GM19043 (cell line): ENCODE measurements around the gene ARHGEF3.
A peak's percentile ranks its signal among the peaks of the same experiment; 100 is the strongest.
"Not testable (repeated sequence)": the region's sequence is repeated elsewhere in the genome, so short reads cannot be mapped to it uniquely, and the experiment has no call there.

Source experiments
- ATAC-seq: cut with Tn5 transposase; IDR thresholded peaks from one replicate; pipeline ENCODE4 v1.9.1; 2021; ENCODE audit warnings: low read depth; ENCODE audit not compliant: unreplicated experiment

ARHGEF3 gene

GRCh38 chr3:56748663-56749231 is 53.0 kb downstream of the ARHGEF3 start:
- ATAC-seq: no peak

- ATAC-seq: no peak
These were observed 54.6 kb downstream of the ARHGEF3 start for GRCh38 chr3:56747150-56747549.

DNA sequence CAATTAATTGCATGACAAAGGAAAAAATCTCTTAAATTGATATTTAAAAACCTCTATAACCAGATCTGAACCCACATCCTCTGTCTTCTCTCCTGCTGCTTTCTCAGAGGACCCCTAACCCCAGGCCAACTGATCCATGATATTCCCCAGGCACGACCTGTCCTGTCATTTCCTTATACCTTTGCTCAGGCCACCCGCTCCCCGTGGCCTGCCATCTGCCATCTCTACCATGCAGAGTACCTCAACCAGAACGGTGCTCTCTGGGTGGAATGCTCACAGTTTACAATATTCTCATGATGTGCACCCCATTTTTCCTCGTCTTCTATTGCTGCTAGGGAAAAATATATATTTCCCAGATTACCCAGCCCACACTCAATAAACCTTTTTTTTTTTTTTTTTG is 57.7 kb downstream of the ARHGEF3 start:
- no peak for ATAC-seq

DNA sequence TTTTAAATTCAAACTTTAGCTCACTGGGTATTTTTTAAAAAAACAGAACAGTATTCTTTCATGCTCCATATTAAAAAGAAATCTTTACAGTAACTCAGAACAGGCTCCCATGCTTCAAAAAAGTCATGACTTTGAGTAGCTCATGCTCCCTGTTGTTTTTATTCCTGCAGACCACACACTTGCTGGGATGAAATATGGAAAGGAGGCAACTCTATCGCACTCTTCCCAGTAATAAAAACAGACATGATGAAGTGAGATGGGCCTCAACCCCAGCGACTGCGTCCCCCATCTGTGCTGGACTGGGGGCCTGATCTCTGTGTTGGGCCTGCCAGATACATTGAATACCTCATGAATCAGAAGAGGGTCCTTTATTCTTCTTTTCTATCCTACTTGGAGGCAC is 58.9 kb downstream of the ARHGEF3 start:
- ATAC-seq: no peak

DNA sequence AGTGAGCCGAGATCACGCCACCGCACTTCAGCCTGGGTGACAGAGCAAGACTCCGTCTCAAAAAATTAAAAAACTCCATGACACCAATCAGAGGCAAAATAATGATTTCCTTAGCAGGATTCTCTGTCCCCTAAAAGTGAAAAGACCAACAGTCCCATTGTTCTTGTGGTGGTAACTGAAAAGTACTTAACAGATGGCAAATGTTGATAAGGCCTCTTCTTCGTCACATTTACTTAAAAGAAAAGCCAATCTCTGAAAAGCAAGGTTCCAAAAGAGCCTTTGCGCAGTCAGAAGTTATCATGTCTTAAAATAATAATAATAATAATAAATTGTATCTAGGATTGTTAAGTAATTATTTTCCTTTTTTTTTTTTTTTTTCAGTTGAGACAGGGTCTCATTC is 62.7 kb downstream of the ARHGEF3 start:
- no peak for ATAC-seq

DNA sequence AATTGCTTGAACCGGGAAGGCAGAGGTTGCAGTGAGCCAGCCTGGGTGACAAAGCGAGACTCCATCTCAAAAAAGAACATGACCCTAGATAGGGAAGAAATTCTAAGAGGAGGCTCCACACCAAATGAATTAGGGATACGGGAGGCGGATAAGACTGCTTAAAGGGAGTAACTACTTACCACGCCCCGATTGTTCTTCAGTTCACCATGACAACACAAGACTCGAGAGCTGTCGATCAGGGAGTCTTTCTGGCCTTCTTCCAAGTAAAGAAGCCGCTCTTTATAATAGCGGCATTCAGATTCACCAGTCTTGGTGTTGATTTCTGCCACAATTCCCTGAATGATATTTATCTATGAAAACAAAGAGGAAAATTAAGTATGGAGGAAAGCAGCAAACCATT is 64.7 kb downstream of the ARHGEF3 start:
- no peak for ATAC-seq

- ATAC-seq: no peak
These were observed 69.6 kb downstream of the ARHGEF3 start for GRCh38 chr3:56732109-56732508.

DNA sequence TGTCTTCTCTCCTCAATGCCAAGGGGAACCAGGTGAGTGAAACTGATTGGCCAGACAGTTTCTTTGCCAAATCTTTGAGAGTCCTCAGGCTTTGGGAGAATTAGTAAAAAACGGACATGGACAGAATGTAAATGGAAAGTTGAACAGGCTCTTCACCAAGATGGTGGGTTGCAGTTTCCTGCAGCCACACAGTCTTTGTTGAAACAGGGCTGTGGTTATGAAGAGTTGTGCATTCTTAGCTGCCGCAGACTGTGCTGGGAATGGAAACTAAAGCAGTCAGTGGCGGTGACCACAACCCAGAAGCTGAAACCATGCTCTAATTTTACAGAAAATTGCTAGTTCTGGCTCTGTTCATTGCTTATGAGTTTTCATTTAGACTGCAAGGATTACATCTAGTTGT is 76.6 kb downstream of the ARHGEF3 start:
- ATAC-seq: peak; percentile 95

DNA sequence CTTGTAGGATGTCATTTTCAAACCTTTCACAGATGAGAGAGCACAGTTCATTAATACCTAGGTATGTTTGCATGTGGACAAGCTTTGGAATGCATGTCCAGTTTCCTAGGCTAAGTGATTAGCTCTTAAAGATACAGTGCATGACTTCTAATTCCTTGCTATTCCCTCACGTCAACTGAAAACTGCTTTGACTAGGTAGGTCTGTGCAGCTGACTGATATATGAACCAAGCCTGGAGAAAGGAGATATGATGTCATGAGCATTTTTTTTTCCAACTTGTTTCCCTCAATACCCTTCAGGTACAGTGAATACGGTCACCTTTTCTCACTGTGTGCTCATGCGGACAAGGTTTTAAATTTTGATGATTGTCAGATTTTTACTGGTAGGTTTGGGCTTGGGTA is 77.1 kb downstream of the ARHGEF3 start:
- no peak for ATAC-seq

GRCh38 chr3:56720849-56721248 is 80.9 kb downstream of the ARHGEF3 start:
- no peak for ATAC-seq

GRCh38 chr3:56718809-56719208 is 82.9 kb downstream of the ARHGEF3 start:
- ATAC-seq: not testable (repeated sequence)

GRCh38 chr3:56711344-56711743 is 90.4 kb downstream of the ARHGEF3 start:
- ATAC-seq: no peak

GRCh38 chr3:56707412-56707811 is 94.3 kb downstream of the ARHGEF3 start:
- not testable (repeated sequence) for ATAC-seq

DNA sequence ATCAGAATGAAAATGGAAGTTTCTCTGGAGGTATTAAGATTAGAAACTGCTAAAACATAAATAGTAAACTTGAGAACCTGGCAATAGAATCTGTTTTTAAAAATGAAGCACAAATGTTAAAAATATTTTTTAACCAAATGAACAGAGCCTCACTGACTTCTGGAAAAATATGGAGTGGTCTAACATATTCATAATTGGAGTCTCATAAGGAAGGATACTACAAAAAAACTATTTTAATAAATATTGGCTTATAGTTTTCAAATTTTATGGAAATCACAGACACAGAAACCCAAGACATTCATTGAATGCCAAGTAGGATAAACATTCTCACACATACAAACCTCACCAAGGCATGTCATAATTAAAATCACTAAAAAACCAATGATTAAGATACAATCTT is 95.1 kb downstream of the ARHGEF3 start:
- ATAC-seq: no peak

GRCh38 chr3:56704706-56705105 is 97.0 kb downstream of the ARHGEF3 start:
- no peak for ATAC-seq

GRCh38 chr3:56702490-56703315 is 99.0 kb downstream of the ARHGEF3 start:
- ATAC-seq: no peak

- no peak for ATAC-seq
These were observed 101.6 kb downstream of the ARHGEF3 start for GRCh38 chr3:56700151-56700550.

DNA sequence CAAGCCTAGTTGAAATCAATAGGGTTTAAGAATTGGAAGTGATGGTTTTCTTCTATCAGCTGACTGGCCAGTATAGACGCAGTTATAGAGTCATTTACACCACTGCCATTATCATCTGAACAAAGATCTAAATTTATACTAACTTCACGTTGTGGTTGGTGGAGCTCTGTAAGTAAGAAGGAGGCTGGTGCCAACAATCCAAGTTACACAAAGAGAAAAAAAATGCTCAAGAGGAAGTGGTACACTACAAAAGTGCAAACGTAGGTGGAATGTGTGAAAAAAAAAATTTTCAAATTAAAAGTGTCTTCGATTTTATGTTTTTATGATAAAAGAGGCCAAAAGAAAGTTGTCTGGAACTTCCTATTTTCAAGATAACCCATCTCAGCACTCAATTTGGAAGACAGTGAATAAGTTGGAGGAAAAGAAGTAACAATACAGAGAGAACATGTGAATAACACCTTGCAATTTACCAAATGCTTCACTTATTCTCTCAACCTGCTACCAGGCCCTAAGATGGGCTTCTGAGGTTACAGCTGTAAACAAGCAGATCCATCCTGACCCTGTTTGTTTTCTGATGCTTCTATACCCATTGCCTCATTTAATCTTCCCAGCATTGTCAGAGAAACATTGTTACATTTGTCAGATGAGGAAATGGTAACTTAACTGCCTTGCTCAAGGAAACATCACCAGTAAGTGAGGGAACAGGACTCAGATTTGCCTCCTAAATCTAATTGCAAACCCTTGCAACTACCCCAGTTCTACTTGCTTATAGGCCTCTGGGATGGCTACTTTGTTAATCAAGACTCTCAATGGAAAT is 106.7 kb downstream of the ARHGEF3 start:
- no peak for ATAC-seq

DNA sequence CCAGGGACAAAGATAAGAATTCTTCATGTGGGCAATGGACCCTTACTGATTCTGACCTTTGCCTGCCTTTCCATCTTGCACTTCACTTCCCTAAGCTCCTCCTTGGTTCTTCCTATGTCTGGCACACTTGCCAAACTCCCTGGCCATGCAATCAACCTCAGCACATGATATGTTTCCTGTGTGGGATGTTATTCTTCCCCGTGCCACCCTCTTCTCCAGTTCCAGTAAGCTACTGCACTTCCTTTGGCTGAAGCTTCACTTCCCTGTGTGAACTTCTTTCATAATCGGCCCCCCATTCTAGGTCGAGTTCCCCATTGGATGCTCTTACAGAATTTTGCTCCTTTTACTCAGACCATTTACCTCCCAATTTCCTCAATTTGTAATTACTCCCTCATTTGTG is 108.0 kb downstream of the ARHGEF3 start:
- ATAC-seq: no peak

GRCh38 chr3:56692520-56693433 is 109.0 kb downstream of the ARHGEF3 start:
- ATAC-seq: peak; percentile 84
